ENCODE measurements around the gene TRIM37.
A peak's percentile ranks its signal among the peaks of the same experiment; 100 is the strongest.
"Not testable (repeated sequence)": the region's sequence is repeated elsewhere in the genome, so short reads cannot be mapped to it uniquely, and the experiment has no call there.

TRIM37 gene

GRCh38 chr17:59115474-59115873, 8.8 kb upstream of the TRIM37 start:
- DNase-seq (ENCODE audit: low read depth in 2 of 2), result no peak

DNA sequence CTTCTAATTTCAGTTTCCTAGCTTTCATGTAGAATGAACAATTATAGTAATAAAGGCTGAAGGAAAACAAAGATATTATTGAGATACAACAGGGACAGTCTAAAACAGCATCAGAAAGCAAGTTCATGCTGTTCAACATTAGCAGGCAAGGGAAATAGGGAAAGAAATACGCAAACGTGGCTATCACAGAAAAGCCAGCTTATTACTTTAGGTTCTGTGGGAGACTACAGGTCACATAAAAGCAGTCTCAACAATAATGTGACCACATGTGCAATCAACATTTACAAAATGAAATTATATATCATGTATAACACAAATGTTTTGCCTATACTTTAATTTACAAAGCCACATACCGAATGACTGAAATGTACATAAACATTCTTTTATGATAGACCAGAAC, 4.9 kb upstream of the TRIM37 start:
- DNase-seq (ENCODE audit: low read depth in 2 of 2), result no peak

GRCh38 chr17:59110973-59111372, 4.3 kb upstream of the TRIM37 start:
- no peak for DNase-seq (ENCODE audit: low read depth in 2 of 2)

DNA sequence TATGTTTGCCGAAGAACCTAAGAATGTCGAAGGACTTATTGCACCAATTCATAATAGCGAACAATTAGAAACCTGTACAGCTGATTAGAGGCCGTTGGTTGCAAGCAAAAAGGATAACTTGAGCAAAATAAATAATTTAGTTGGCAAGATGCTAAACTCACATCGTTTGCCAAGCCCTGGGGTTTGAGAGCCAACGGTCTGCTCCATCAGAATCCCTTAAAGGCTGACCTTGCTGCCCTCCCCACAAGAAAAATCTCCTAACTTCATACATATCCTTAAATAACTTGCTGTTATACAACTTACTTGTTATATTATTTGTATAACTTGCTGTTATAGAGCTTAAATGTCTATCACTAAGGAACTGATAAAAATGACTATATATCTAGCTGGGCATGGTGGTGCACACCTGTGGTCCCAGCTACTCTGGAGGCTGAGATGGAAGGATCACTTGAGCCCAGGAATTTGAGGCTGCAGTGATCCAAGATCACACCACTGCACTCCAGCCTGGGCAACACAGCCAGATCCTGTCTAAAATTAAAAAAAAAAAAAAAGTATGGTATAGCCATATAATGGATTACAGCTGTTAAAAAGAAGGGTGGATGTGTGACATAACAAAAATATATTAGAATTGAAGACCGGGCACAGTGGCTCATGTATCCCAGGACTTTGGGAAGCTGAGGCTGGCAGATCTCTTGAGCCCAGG, 1.9 kb upstream of the TRIM37 start:
- DNase-seq (ENCODE audit: low read depth in 2 of 2), result no peak

GRCh38 chr17:59107306-59107670, 608 bp upstream of the TRIM37 start:
- no peak for DNase-seq (ENCODE audit: low read depth in 2 of 2)

GRCh38 chr17:59105852-59106462, 723 bp downstream of the TRIM37 start:
- DNase-seq (ENCODE audit: low read depth in 2 of 2), result peak; percentile 47 to 59

- no peak for DNase-seq (ENCODE audit: low read depth in 2 of 2)
Measured at GRCh38 chr17:59101178-59101577, 5.5 kb downstream of the TRIM37 start.

DNA sequence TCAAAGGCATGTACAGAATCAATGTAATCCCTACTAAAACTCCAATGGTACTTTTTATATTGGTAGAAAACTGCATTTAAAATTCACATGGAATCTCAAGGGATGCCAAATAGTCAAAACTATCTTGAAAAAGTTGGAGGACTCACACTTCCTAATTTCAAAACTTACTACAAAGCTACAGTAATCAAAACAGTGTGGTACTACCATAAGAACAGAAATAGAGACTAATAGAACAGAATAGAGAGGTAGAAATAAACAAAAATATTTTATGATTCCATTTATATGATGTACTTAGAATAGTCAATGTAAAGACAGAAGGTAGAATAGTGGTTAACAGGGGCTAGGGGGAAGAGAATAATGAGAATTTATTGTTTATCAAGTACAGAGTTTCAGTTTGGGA, 8.8 kb downstream of the TRIM37 start:
- DNase-seq (ENCODE audit: low read depth in 2 of 2), result no peak

DNA sequence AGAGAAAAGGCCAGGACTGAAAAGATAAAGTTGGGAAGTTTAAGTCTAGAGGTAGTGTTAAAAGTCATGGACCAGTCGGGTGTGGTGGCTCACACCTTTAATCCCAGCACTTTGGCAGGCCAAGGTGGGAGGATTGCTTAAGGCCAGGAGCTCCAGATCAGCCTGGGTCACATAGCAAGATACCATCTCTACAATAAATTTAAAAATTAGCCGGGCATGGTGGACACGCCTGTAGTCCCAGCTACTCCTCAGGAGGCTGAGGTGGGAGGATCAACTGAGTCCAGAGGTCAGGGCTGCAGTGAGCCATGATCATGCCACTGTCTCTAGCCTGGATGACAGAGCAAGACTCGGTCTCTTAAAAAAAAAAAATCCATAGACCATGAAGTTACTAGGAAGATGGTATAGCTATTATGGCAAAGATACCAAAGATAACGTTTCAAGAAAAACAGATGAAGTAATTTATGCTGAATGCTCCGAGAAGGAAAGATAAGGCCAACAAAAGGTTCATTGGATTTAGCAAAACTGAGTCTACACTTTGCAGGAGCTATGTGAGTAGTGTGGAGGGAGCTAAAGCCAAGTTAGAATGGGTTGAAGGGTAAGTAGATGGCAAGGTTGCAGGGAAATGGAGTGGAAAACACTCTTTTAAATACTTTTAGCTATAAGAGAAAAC, 11.7 kb downstream of the TRIM37 start:
- DNase-seq (ENCODE audit: low read depth in 2 of 2), result no peak

DNA sequence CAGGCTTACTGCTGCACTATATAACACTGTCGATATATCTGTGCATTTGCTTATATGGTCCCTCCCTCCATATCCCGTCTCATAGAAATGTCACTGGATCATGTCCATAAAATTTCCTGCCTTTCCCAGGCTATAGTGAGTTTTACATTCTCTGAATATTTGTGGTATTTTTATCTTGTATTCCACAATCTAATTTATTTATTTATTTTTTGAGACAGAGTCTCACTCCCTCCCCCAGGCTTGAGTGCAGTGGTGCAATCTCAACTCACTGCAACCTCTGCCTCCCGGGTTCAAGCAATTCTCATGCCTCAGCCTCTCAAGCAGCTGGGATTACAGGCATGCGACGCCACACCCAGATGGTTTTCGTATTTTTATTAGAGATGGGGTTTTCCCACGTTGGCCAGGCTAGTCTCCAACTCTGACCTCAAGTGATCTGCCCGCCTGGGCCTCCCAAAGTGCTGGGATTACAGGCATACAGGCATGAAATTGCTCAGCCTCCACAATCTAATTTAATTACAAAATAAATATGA, 12.9 kb downstream of the TRIM37 start:
- no peak for DNase-seq (ENCODE audit: low read depth in 2 of 2)

DNA sequence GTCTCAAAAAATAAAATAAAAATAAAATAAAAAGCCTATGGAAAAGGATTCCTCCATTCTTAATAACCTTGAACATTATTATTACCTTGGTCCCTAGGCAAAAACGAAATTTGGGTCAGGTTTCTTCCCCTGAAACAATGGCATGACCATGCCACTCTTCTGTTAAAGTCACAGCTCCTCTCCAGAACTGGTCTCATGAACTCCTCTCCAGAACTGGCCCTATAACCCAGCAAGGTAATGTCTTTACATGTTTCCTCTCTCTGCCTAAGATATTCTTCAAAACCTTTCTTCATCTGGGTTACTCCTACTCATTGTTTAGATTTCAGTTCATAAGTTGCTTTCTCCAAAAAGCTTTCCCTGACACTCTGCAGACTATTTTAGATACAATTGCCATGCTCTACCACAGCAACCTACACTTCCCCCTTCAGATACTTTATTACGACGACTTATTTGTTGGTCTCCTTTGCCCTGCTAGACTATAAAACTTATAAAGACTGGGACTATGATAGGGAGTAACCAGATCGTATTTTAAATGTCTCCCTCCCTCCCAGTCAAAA, 13.5 kb downstream of the TRIM37 start:
- DNase-seq (ENCODE audit: low read depth in 2 of 2), result no peak

DNA sequence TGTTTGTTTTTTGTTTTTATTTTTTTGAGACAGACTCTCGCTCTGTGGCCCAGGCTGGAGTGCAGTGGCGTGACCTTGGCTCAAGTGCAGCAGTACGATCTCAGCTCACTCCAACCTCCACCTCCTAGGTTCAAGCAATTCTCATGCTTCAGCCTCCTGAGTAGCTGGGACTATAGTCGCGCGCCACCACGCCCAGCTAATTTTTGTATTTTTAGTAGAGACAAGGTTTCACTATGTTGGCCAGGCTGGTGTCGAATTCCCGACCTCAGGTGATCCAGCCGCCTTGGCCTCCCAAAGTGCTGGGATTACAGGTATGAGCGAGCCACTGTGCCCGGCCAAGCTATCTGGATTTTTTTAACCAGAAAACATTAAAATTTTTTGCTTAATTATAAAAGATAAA, 16.1 kb downstream of the TRIM37 start:
- DNase-seq (ENCODE audit: low read depth in 2 of 2), result not testable (repeated sequence)

GRCh38 chr17:59084154-59084553, 22.5 kb downstream of the TRIM37 start:
- DNase-seq (ENCODE audit: low read depth in 2 of 2), result no peak

GRCh38 chr17:59074494-59074893, 32.2 kb downstream of the TRIM37 start:
- DNase-seq (ENCODE audit: low read depth in 2 of 2), result no peak

DNA sequence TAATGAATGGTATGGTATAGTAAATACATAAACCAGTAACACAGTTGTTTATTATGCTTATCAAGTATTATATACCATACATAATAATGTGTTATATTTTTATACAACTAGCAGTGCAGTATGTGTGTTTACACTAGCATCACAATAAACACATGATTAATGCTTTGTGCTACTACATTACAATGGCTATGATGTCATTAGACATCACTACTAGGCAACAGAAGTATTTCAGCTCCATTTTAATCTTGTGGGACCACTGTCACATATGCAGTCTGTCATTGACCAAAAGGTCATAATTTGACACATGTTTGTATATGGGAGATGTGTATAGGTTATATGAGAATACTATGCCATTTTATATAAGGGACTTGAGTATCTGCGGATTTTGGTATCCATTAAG, 32.7 kb downstream of the TRIM37 start:
- DNase-seq (ENCODE audit: low read depth in 2 of 2), result no peak

GRCh38 chr17:59069856-59070255, 36.8 kb downstream of the TRIM37 start:
- DNase-seq (ENCODE audit: low read depth in 2 of 2), result no peak

DNA sequence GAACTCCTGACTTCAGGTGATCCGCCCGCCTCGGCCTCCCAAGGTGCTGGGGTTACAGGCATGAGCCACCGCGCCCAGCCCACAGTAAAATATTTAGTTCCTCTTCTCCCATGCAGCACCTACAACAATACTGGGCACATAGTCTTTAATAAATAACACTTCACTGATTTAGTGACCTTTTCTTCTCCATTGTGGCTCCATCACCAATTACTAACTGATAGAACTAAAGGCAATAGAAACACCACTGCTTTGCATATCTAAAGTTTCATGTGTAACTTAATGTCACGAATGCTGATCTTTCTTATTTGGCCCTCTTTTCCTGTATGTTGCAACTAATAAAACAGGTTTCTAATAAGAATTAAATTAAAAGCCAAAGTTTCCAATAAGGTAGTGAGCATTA, 38.9 kb downstream of the TRIM37 start:
- DNase-seq (ENCODE audit: low read depth in 2 of 2), result no peak

- no peak for DNase-seq (ENCODE audit: low read depth in 2 of 2)
Measured at GRCh38 chr17:59067340-59067739, 39.3 kb downstream of the TRIM37 start.

- no peak for DNase-seq (ENCODE audit: low read depth in 2 of 2)
Measured at GRCh38 chr17:59062509-59062908, 44.2 kb downstream of the TRIM37 start.

DNA sequence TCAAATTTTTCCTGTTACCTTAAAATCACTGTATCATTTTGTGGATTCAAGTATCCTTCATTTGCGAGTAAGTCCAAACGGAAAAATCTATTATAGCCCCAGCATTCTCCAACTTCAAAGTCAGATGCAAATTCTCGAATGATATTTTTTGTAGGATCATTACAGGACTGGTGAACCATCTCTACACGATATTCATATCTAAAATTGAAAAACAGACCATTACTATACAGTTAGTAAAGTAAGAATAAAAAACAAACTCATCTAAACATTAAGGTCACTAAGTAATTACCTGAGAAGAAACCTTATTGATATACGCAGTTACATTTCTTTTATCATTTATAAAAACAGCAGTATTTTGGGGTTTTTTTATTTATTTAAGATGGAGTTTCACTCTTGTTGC, 49.8 kb downstream of the TRIM37 start:
- DNase-seq (ENCODE audit: low read depth in 2 of 2), result no peak

DNA sequence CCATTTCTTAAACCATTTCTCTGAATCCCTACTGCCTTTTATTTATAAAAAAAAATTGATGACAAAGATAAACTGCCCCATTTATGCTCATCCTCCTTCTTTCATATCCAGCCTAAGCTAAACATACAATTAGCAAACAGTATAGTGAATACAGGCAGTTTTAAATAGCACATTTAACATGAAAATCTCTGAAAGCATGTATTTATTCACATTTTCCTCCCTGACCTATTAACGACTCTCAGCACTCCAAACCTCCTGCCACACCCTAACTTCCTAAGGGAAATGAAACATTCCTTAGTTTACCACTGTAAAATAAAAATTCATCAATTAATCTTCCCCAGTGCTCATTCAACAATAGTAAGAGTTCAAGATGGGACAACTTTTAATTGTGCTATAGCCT, 56.9 kb downstream of the TRIM37 start:
- no peak for DNase-seq (ENCODE audit: low read depth in 2 of 2)

DNA sequence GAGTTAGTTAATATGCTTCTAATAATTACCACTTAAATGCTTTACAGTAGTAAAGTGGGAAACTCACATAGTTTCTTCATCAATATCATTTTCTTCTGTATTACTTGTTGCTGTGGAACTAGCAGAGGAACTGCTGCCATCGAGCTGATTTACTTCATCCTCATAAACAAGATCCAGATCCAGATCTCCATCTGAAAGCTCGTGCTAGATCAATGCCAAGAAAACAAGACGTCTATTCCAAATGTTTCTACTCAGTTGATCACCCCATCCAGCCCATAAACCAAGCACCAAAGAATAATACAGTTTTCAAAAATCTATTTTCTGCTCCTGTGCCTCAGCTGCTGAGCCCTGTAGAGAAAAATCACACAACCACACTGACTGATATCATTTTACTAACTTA, 59.1 kb downstream of the TRIM37 start:
- DNase-seq (ENCODE audit: low read depth in 2 of 2), result no peak

DNA sequence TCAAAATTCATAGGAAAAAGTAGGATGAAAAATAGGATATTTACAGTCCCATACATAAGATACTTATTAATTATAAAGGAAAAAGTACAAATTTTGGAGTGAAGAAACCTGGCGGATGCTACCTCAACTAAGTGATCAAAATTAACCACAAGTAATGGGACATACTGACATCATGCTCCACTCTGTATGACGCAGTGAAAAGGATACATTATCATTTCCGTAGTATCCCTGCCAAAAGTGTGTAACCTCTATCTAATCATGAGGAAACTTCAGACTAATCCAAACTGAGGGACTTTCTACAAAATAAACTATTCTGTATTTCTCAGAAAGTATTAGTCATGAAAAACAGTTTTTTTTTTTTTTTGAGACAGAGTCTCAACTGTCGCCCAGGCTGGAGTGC, 60.5 kb downstream of the TRIM37 start:
- DNase-seq (ENCODE audit: low read depth in 2 of 2), result no peak
